PC-9 (cell line): ENCODE results near the gene IL17REL. TPM values are rescaled to one million over a fixed set of nuclear protein-coding genes. Genes with fewer than 3 reads are reported as not detected.

Source experiments
- BruUV-seq: library from RNA; stranded (reverse); fragments of 400-500 nt; replicated peaks from 2 replicates; lab custom pipeline; 2021; lab: Mats Ljungman, UMichigan
- CTCF ChIA-PET: fragments of 300-600 bp; sonication (Branson Sonifier 250); formaldehyde crosslinking; loops from one replicate; lab custom pipeline; 2022; ENCODE audit warnings: antibody characterized with exemption; lab: Charles Lee
- POLR2A ChIA-PET: fragments of 300-600 bp; sonication (Branson Sonifier 250); formaldehyde crosslinking; loops from one replicate; lab custom pipeline; 2022; ENCODE audit warnings: antibody characterized with exemption; ENCODE audit not compliant: unreplicated experiment; lab: Charles Lee
- DNase-seq, 2 experiments: peaks; one replicate each; pipeline versions ENCODE4 v3.0.0 to v3.0.0-alpha.2; 2015 to 2022; ENCODE audit warnings: mixed read lengths in 1 of 2
- H2AFZ ChIP-seq: fragments of 200-600 bp; sonication (generic); 2 replicates; pipeline ENCODE4 v1.8.1; 2017; ENCODE audit warnings: antibody characterized with exemption
- H3F3A ChIP-seq: fragments of 200-600 bp; sonication (generic); 2 replicates; pipeline ENCODE4 v1.8.1; 2017; ENCODE audit warnings: antibody characterized with exemption, mild to moderate bottlenecking, low read depth; ENCODE audit not compliant: insufficient read depth
- H3K27ac ChIP-seq: fragments of 200-600 bp; sonication (generic); 2 replicates; pipeline ENCODE4 v1.6.1; 2016; ENCODE audit warnings: mixed run types
- H3K27me3 ChIP-seq: fragments of 200-600 bp; sonication (generic); 2 replicates; pipeline ENCODE4 v1.6.1; 2016; ENCODE audit warnings: low read depth, mixed run types; ENCODE audit not compliant: insufficient read depth
- H3K36me3 ChIP-seq: fragments of 200-600 bp; sonication (generic); 2 replicates; pipeline ENCODE4 v1.6.1; 2016; ENCODE audit warnings: low read depth, mixed run types
- H3K4me1 ChIP-seq: fragments of 200-600 bp; sonication (generic); replicated peaks from 2 replicates; pipeline ENCODE4 v1.6.1; 2016; ENCODE audit warnings: mixed run types; ENCODE audit not compliant: insufficient read depth
- H3K4me2 ChIP-seq: fragments of 200-600 bp; sonication (generic); 2 replicates; pipeline ENCODE4 v1.6.1; 2017; ENCODE audit warnings: mixed run types
- H3K4me3 ChIP-seq: fragments of 200-600 bp; sonication (generic); 2 replicates; pipeline ENCODE4 v1.6.1; 2016; ENCODE audit warnings: mixed run types
- H3K79me2 ChIP-seq: fragments of 200-600 bp; sonication (generic); 2 replicates; pipeline ENCODE4 v1.6.1; 2017; ENCODE audit warnings: low read depth, mixed run types
- H3K9me2 ChIP-seq: fragments of 200-600 bp; sonication (generic); 2 replicates; pipeline ENCODE4 v1.8.1; 2017; ENCODE audit warnings: mild to moderate bottlenecking; ENCODE audit not compliant: insufficient read depth
- H3K9me3 ChIP-seq: fragments of 200-600 bp; sonication (generic); 2 replicates; pipeline ENCODE4 v1.8.1; 2016; ENCODE audit warnings: low read depth; ENCODE audit not compliant: insufficient read depth
- H4K20me1 ChIP-seq: fragments of 200-600 bp; sonication (generic); 2 replicates; pipeline ENCODE4 v1.8.1; 2017; ENCODE audit not compliant: insufficient read depth
- CTCF ChIP-seq: fragments of 200-600 bp; sonication (generic); conservative IDR thresholded peaks from 2 replicates; pipeline ENCODE4 v1.6.1; 2017; ENCODE audit warnings: mixed run types, antibody characterized with exemption, mild to moderate bottlenecking, moderate library complexity
- EZH2 ChIP-seq: fragments of 200-600 bp; sonication (generic); IDR thresholded peaks from 2 replicates; pipeline ENCODE4 v1.8.0; 2017; ENCODE audit warnings: antibody characterized with exemption, low read depth
- intact Hi-C: fragments of 100-400 bp; cut with micrococcal nuclease; formaldehyde crosslinking; loops from one replicate; pipeline ENCODE4 v1.10.0; 2022; ENCODE audit not compliant: unreplicated experiment
- total RNA-seq: library from RNA; stranded (reverse); gene quantifications from 2 replicates; pipeline ENCODE4 v1.2.3, GENCODE V29; 2021

Gene IL17REL
- total RNA-seq, 1 experiment from 2014 or later = not detected

GRCh38 chr22:49953027-49953679 is 59.4 kb downstream of the IL17REL start:
- Histone ChIP-seq H3K79me2 (no peaks in the 10 kb centered on the region), H3K4me2 (no peak overlapping the region), H3K4me3 (no peak overlapping the region), H4K20me1 (no peaks in the 10 kb centered on the region), H3K4me1 (peaks cover 43% of the 10 kb centered on the region), H3K27ac (no peak overlapping the region), H3K9me3 (no peaks in the 10 kb centered on the region), H3F3A (peaks cover 22% of the 10 kb centered on the region), H3K27me3 (no peaks in the 10 kb centered on the region), H3K9me2 (no peaks in the 10 kb centered on the region), H3K36me3 (no peaks in the 10 kb centered on the region), H2AFZ (no peak overlapping the region)
- intact Hi-C loops = no loop called here
- POLR2A ChIA-PET = no interaction called here
- TF ChIP-seq CTCF (no peak), EZH2 (no peak)
- CTCF ChIA-PET = interaction anchor here (0.5 to 1.1 kb wide), 3 partner anchors 14 to 191 kb away, joined by 3 to 5 read pairs (median 4); no protein-coding TSS in a partner anchor
- peak in 1 of 2 experiments; percentile 68 for DNase-seq
- no TSS peak for BruUV-seq

- Histone ChIP-seq H2AFZ (no peak overlapping the region), H3K27me3 (no peaks in the 10 kb centered on the region), H3K9me3 (no peaks in the 10 kb centered on the region), H3K4me2 (peak overlapping the region; percentile 50), H3K27ac (peak overlapping the region; percentile 57), H3K4me3 (no peak overlapping the region), H3F3A (peaks cover 19% of the 10 kb centered on the region), H3K9me2 (no peaks in the 10 kb centered on the region), H4K20me1 (no peaks in the 10 kb centered on the region), H3K79me2 (no peaks in the 10 kb centered on the region), H3K4me1 (peaks cover 43% of the 10 kb centered on the region), H3K36me3 (no peaks in the 10 kb centered on the region)
- POLR2A ChIA-PET = interaction anchor here (0.5 to 1.0 kb wide), 4 partner anchors 8 to 16 kb away, joined by 3 to 6 read pairs (median 4); partner anchors contain the start of gene PIM3
- DNase-seq = peak; percentile 66 to 68
- intact Hi-C loops = loop anchor here (1.0 kb wide), 2 partner anchors 8 to 16 kb away; partner anchors contain the start of gene PIM3
- BruUV-seq = TSS peak; percentile 74
- CTCF ChIA-PET = interaction anchor here (0.9 to 1.0 kb wide), 2 partner anchors 16 to 18 kb away, joined by 3 to 4 read pairs; no protein-coding TSS in a partner anchor
- TF ChIP-seq EZH2 = no peak
- TF ChIP-seq CTCF = no peak
These were observed 60.3 kb downstream of the IL17REL start for GRCh38 chr22:49951986-49952896.

DNA sequence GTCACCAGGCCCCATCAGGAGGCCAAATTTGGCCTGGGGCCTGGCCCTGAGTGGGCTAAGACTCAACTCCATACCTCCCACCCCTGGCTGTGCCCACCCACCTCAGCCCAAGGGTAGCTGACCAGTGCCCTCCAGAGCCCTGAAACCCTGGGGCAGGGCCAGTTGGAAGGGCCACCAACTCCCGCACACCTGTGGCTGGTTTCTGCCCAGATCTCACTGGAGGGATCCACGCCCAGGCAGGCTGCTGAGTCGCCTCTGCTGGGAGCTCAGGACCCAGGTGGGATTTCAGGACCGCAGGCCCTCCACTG is 60.9 kb downstream of the IL17REL start:
- H3F3A ChIP-seq = peaks cover 19% of the 10 kb centered on the region
- no peaks in the 10 kb centered on the region for H3K79me2 ChIP-seq
- intact Hi-C loops = loop anchor here (1.0 kb wide), 2 partner anchors 9 to 15 kb away; partner anchors contain the start of gene PIM3
- no peaks in the 10 kb centered on the region for H3K27me3 ChIP-seq
- no peak overlapping the region for H2AFZ ChIP-seq
- DNase-seq = no peak
- TF ChIP-seq CTCF = no peak
- TF ChIP-seq EZH2 = no peak
- H3K4me3 ChIP-seq = no peak overlapping the region
- H3K9me2 ChIP-seq = no peaks in the 10 kb centered on the region
- BruUV-seq = no TSS peak
- no peaks in the 10 kb centered on the region for H3K36me3 ChIP-seq
- peak overlapping the region; percentile 50 for H3K4me2 ChIP-seq
- H3K4me1 ChIP-seq = peaks cover 43% of the 10 kb centered on the region
- peak overlapping the region; percentile 57 for H3K27ac ChIP-seq
- ChIA-PET CTCF (interaction anchor here (0.7 to 1.0 kb wide), 3 partner anchors 10 to 19 kb away, joined by 3 to 4 read pairs (median 3); no protein-coding TSS in a partner anchor), POLR2A (interaction anchor here (0.6 to 1.6 kb wide), 5 partner anchors 9 to 1669 kb away, joined by 3 to 20 read pairs (median 8); partner anchors contain the start of gene PIM3)
- no peaks in the 10 kb centered on the region for H4K20me1 ChIP-seq
- no peaks in the 10 kb centered on the region for H3K9me3 ChIP-seq
